NOMO-1 treated with DMSO at 0.1 percent for 48 hours (cell line): ENCODE results near the gene DHX34.
"Not testable (repeated sequence)": the region's sequence is repeated elsewhere in the genome, so short reads cannot be mapped to it uniquely, and the experiment has no call there.

Experiments used
- DNase-seq: peaks from one replicate; lab custom pipeline; 2025; ENCODE audit not compliant: unreplicated experiment; lab: John Stamatoyannopoulos, UW

DHX34 gene

GRCh38 chr19:47365455-47365854 lies 16.3 kb downstream of the DHX34 start:
- DNase-seq = not testable (repeated sequence)

GRCh38 chr19:47370045-47370611 lies 21.0 kb downstream of the DHX34 start:
- peak; percentile 77 for DNase-seq

DNA sequence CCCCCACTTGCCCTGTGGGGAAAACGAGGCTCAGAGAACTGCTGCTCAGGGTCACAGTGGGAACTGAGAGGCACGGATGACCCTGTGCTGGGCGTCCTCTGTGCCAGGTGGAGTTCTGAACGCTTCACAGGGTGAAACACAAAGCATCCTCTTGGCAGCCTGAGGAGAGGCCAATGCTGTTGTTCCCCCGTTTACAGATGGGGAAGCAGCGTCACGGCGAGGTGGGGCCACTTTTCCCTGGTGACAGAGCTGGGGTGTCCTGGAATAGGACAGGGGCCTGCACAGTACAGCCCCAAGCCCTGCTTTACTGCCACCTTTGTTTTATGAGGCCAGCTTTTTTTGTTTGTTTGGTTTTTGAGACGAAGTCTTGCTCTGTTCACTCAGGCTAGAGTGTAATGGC lies 22.1 kb downstream of the DHX34 start:
- no peak for DNase-seq

DNA sequence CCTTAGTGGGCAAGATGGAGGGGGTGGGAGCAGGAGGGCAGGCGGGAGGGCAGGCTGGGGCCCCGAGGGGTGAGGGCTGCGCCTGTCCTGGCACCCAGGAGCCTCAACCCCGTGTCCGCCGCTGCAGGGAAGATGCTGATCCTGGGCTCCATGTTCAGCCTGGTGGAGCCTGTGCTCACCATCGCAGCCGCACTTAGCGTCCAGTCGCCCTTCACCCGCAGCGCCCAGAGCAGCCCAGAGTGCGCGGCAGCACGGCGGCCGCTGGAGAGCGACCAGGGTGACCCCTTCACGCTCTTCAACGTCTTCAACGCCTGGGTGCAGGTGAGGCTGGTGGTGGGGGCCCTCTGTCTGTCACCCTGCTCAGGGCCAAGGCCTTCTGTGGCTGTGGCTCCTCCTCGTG lies 23.5 kb downstream of the DHX34 start:
- no peak for DNase-seq

DNA sequence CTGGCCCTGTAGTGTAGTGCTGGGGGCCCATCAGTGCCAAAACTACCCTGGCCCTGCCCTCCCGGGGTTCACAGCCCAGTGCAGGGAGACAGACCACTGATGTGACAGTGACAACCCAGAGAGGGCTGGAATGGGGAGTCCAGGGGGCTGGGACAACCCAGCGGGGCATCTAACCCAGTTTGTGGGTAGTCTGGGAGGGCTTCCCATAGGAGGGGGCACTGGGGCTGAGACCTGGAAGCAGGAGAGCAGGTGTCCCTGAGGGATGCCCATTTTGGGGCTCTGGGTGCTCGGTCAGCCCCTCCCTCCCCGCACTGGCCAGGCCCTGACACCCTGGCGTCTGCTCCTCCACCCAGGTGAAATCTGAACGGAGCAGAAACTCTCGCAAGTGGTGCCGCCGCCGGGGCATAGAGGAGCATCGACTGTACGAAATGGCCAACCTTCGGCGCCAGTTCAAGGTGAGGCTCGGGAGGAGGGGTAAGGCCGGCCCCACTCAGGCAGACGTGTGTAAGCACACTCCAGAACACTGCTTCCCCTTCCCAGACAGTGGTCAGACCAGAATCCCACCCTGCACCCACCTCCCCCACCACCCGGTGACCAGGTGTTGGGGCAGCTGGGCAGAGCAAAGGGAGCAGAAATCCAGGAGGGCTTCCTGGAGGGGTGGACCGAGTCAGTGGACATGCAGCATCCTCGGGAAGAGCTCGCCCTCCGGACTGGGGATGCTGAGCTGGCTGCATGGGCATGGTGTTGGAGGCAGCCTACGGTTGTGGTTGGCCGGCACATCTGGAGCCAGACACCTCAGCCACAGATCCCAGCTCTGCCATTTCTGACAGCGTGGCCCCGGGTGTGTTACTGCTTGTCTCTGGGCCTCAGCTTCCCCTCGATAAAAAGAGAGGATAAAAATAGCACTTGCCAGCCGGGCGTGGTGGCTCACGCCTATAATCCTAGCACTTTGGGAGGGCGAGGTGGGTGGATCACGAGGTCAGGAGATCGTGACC lies 24.4 kb downstream of the DHX34 start:
- DNase-seq = no peak

- DNase-seq = no peak
Observed at GRCh38 chr19:47374876-47375693, 26.0 kb downstream of the DHX34 start.

- DNase-seq = no peak
Observed at GRCh38 chr19:47375694-47376588, 26.8 kb downstream of the DHX34 start.

GRCh38 chr19:47376589-47377144 lies 27.6 kb downstream of the DHX34 start:
- DNase-seq = peak; percentile 72

DNA sequence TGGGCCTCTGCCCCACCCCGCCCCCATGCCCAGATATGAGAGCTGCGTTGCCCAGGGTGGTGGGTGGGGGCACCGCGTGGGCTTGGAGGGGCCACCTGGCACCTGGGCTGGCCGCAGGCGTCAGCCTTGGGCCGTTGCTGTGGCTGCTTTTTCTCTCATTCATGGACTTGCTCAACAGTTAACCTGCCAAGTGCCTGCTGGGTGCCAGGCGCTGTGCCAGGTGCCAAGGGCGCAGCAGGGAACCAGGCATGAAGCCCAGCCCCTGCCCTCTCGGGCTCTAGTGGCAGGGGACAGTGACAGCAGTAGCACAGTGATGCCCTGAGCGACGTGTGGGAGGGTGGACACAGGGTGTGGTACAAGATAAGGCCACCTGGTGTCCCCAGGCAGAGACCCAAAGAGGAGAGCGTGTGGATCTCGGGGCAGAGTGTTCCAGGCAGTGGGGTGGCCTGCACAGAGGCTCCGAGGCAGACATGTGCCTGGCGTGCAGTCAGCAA lies 28.1 kb downstream of the DHX34 start:
- no peak for DNase-seq

DNA sequence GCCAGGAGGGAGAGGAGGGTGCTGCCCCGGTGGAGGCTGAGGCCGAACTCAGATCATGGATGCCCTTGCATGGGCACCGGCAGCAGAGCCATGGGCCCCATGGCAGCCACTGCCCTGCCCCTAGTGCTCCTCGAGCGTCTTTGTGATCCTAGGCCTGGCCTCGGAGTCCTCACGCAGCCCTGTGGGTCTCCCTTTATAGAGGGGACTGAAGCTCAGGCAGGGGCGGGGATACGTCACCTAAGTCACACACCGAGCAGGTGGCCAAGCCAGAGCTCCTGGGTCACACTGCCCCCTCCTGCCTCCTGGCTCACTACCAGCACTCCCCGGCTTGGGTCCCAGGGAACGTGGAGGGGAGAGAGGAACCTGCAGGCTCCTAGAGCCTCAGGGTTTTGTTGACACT lies 28.7 kb downstream of the DHX34 start:
- DNase-seq = no peak

DNA sequence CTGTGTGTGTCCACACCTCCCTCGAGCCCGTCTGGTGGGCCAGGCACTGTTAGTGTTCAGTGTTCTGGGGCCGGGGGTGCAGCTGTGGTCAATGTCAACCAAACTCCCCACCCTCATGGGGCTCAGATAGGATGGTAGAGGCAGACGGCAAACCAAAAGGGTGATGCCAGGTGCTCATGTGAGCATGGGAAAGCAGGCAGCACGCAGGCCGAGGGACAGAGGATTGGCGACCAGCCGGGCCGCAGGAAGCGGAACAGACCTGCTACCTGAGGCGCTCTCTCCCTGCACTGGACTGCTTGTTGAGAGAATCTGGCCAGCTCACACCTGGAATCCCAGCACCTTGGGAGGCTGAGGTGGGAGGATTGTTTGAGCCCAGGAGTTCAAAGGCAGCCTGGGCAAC lies 29.1 kb downstream of the DHX34 start:
- DNase-seq = no peak

- no peak for DNase-seq
Observed at GRCh38 chr19:47379381-47379938, 30.3 kb downstream of the DHX34 start.

DNA sequence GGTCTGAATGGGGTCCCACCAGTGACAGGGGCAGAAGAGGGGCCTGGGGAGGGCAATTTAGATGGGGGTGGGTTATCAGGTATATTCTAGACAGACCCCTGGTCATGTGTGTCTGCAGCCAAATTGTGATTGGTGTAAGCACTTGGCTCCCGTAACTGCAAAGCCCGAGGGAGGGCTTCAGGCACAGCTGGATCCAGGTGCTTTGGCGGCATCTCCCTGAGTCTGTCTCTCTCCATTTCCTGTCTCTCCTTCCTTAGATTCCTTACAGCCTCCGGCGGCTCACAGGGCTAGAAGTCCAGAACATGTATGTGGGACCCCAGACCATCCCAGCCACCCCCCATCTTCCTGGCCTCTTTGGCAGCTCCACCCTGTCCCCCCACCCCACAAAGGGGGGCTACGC lies 31.4 kb downstream of the DHX34 start:
- DNase-seq = no peak

GRCh38 chr19:47381121-47381520 lies 32.0 kb downstream of the DHX34 start:
- no peak for DNase-seq

GRCh38 chr19:47381653-47382279 lies 32.7 kb downstream of the DHX34 start:
- DNase-seq = peak; percentile 82

- not testable (repeated sequence) for DNase-seq
Observed at GRCh38 chr19:47383890-47384289, 34.8 kb downstream of the DHX34 start.

DNA sequence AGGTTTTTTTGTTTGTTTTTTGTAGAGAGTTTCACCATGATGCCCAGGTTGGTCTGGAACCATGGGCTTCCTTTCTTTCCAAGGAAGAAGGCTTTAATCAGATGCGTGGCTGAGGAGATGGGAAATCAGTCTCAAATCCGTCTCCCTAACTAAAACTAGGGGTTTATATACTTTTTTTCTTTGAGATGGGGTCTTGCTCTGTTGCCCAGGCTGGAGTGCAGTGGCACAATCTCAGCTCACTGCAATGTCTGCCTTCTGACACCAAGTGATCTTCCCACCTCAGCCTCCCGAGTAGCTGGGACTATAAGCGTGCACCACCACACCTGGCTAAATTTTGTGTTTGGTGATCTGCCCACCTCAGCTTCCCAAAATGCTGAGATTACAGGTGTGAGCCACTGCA lies 35.4 kb downstream of the DHX34 start:
- DNase-seq = not testable (repeated sequence)

DNA sequence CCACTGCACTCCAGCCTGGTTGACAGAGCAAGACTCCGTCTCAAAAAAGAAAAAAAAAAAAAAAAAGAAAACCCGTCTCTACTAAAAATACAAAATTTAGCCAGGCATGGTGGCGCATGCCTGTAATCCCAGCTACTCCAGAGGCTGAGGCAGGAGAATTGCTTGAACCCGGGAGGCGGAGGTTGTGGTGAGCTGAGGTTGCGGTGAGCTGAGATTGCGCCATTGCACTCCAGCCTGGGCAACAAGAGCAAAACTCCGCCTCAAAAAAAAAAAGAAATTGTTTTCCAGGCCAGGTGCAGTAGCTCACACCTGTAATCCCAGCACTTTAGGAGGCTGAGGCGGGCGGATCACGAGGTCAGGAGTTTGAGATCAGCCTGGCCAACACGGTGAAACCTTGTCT lies 37.5 kb downstream of the DHX34 start:
- not testable (repeated sequence) for DNase-seq

- not testable (repeated sequence) for DNase-seq
Observed at GRCh38 chr19:47387623-47388022, 38.5 kb downstream of the DHX34 start.
